K562 (cell line): ENCODE data around the gene RPL21. TPM values are rescaled to one million over a fixed set of nuclear protein-coding genes. Genes with fewer than 3 reads are reported as not detected.

Experiments used
- ATAC-seq: fragments of 200-7000 bp; cut with Tn5 transposase; 3 replicates; pipeline ENCODE4 v1.9.1; 2020; ENCODE audit warnings: moderate library complexity
- BruUV-seq: library from RNA; stranded (reverse); fragments of 400-500 nt; replicated peaks from 2 replicates; lab custom pipeline; 2021; lab: Mats Ljungman, UMichigan
- CTCF ChIA-PET: fragments of 300-600 bp; formaldehyde crosslinking; extraction: SDS; loops from one replicate; lab custom pipeline; 2021; ENCODE audit warnings: low intra/inter-chr PET ratio; lab: Yijun Ruan, JAX
- POLR2A ChIA-PET: fragments of 300-600, 350-650 bp; sonication (Branson Sonifier 250); formaldehyde crosslinking; extraction: SDS; loops from one replicate; lab custom pipeline; 2021; ENCODE audit warnings: antibody characterized with exemption, inconsistent platforms; lab: Yijun Ruan, JAX
- DNase-seq, 4 experiments: peaks; one replicate each; pipeline versions ENCODE4 v3.0.0 to v3.0.0-alpha.2; 2011 to 2018; ENCODE audit warnings: low spot score in 3 of 4, mixed read lengths in 3 of 4; ENCODE audit errors: extremely low read depth in 1 of 4
- FAIRE-seq: peaks from 2 replicates; lab custom pipeline; 2011; peaks lifted over from hg19 to GRCh38; lab: Jason Lieb, UNC
- H2AFZ ChIP-seq: 2 replicates; pipeline ENCODE4 v1.6.0; 2011; ENCODE audit warnings: low read depth, low read length, control low read depth, inconsistent platforms
- H3K27ac ChIP-seq: fragments of 200-600 bp; 3 replicates; pipeline ENCODE4 v1.8.0; 2011; ENCODE audit warnings: low read depth, mild to moderate bottlenecking, control low read depth, inconsistent platforms, low read length, moderate library complexity, mixed read lengths; ENCODE audit errors: extremely low read depth
- H3K27me3 ChIP-seq, 2 experiments: fragments of 300-600 bp in 1 of 2; 2 replicates in 1 of 2; 3 replicates in 1 of 2; pipeline versions ENCODE4 v1.6.0 to v1.8.0; 2011; ENCODE audit warnings: inconsistent platforms in 2 of 2, low read length in 2 of 2, mild to moderate bottlenecking in 1 of 2, mixed read lengths in 1 of 2, moderate library complexity in 1 of 2; ENCODE audit not compliant: control insufficient read depth in 2 of 2, insufficient read depth in 2 of 2
- H3K36me3 ChIP-seq: fragments of 300-600 bp; 3 replicates; pipeline ENCODE4 v1.8.0; 2011; ENCODE audit warnings: mild to moderate bottlenecking, low read length, inconsistent platforms; ENCODE audit not compliant: control insufficient read depth, insufficient read depth
- H3K4me1 ChIP-seq, 2 experiments: fragments of 200-600 bp in 1 of 2; replicated peaks in 1 of 2; 2 replicates in 1 of 2; 3 replicates in 1 of 2; pipeline versions ENCODE4 v1.5.1 to v1.8.0; 2011; ENCODE audit warnings: inconsistent platforms in 2 of 2, low read length in 2 of 2, mild to moderate bottlenecking in 1 of 2, mixed read lengths in 1 of 2, moderate library complexity in 1 of 2; ENCODE audit not compliant: control insufficient read depth in 2 of 2, insufficient read depth in 2 of 2
- H3K4me2 ChIP-seq: 2 replicates; pipeline ENCODE4 v1.6.1; 2011; ENCODE audit warnings: low read length, control low read depth, inconsistent platforms, mixed read lengths; ENCODE audit not compliant: insufficient read depth
- H3K4me3 ChIP-seq: fragments of 200-600 bp; sonication (generic), shearing (Covaris generic); 2 replicates; pipeline ENCODE4 v1.5.1; 2016; ENCODE audit warnings: control low read depth, inconsistent platforms
- H3K79me2 ChIP-seq: fragments of 200-600 bp; 3 replicates; pipeline ENCODE4 v1.8.0; 2011; ENCODE audit warnings: low read length, inconsistent platforms; ENCODE audit not compliant: control insufficient read depth, insufficient read depth
- H3K9ac ChIP-seq, 2 experiments: 2 replicates each; pipeline versions ENCODE4 v1.6.0 to v1.6.1; 2011; ENCODE audit warnings: low read depth in 2 of 2, low read length in 2 of 2, control low read depth in 1 of 2, inconsistent platforms in 1 of 2, mild to moderate bottlenecking in 1 of 2, mixed read lengths in 1 of 2; ENCODE audit not compliant: insufficient read depth in 1 of 2
- H3K9me1 ChIP-seq: one replicate; pipeline ENCODE4 v1.6.0; 2011; ENCODE audit warnings: inconsistent platforms, mild to moderate bottlenecking, low read length, moderate library complexity; ENCODE audit not compliant: control insufficient read depth, insufficient read depth
- H3K9me3 ChIP-seq: replicated peaks from 2 replicates; pipeline ENCODE4 v1.5.1; 2011; ENCODE audit warnings: low read depth, low read length, inconsistent platforms; ENCODE audit not compliant: control insufficient read depth, insufficient read depth
- H4K20me1 ChIP-seq: replicated peaks from 2 replicates; pipeline ENCODE4 v1.6.1; 2011; ENCODE audit warnings: low read length, inconsistent platforms, mixed read lengths; ENCODE audit not compliant: control insufficient read depth, insufficient read depth
- CHD1 ChIP-seq: fragments of 200-600 bp; sonication (generic); IDR thresholded peaks from one replicate; pipeline ENCODE4 v1.6.1; 2012; ENCODE audit warnings: mild to moderate bottlenecking, moderate library complexity, low read length, inconsistent platforms
- FOXA1 ChIP-seq: fragments of 450-650 bp; IDR thresholded peaks from 2 replicates; pipeline ENCODE4 v1.6.1; 2016; ENCODE audit warnings: mild to moderate bottlenecking, borderline replicate concordance
- HCFC1 ChIP-seq: IDR thresholded peaks from 2 replicates; pipeline ENCODE4 v1.6.1; 2012; ENCODE audit warnings: low read depth, low read length, improper control_type of control experiment
- HDAC2 ChIP-seq: fragments of 450-650 bp; IDR thresholded peaks from 2 replicates; pipeline ENCODE4 v1.6.1; 2016; ENCODE audit warnings: mild to moderate bottlenecking
- NFRKB ChIP-seq: fragments of 450-650 bp; IDR thresholded peaks from 2 replicates; pipeline ENCODE4 v1.6.1; 2016; ENCODE audit warnings: low read depth
- NFYB ChIP-seq: IDR thresholded peaks from 2 replicates; pipeline ENCODE4 v1.6.1; 2011; ENCODE audit warnings: mild to moderate bottlenecking, moderate library complexity; ENCODE audit not compliant: insufficient read length; ENCODE audit errors: extremely low read depth
- PATZ1 ChIP-seq: fragments of 250-450 bp; sonication (Bioruptor Pico); IDR thresholded peaks from 2 replicates; pipeline ENCODE4 v1.5.0; 2020; ENCODE audit warnings: mild to moderate bottlenecking, borderline replicate concordance
- RFX5 ChIP-seq: IDR thresholded peaks from 2 replicates; pipeline ENCODE4 v1.6.1; 2011; ENCODE audit warnings: low read depth, mild to moderate bottlenecking, improper control_type of control experiment, low read length
- THAP12 ChIP-seq: fragments of 250-450 bp; sonication (Bioruptor Pico); IDR thresholded peaks from 2 replicates; pipeline ENCODE4 v1.9.0; 2021; ENCODE audit warnings: mild to moderate bottlenecking, inconsistent platforms
- ZBTB11 ChIP-seq, 3 experiments: fragments of 200-800 bp in 1 of 3; fragments of 250-450 bp in 1 of 3; fragments of 450-650 bp in 1 of 3; sonication (Bioruptor Pico) in 1 of 3; sonication (Bioruptor generic) in 1 of 3; formaldehyde crosslinking in 1 of 3; IDR thresholded peaks; 2 replicates each; pipeline versions ENCODE4 v1.6.1 to v1.8.0; 2016 to 2022; ENCODE audit warnings: mild to moderate bottlenecking in 2 of 3, missing genetic modification characterization in 2 of 3, missing compliant biosample characterization in 1 of 3, moderate library complexity in 1 of 3
- ZNF165 ChIP-seq: fragments of 250-450 bp; sonication (Bioruptor Pico); IDR thresholded peaks from 2 replicates; pipeline ENCODE4 v1.4.0; 2020; ENCODE audit warnings: borderline replicate concordance
- ZNF586 ChIP-seq: fragments of 450-650 bp; formaldehyde crosslinking; conservative IDR thresholded peaks from 2 replicates; pipeline ENCODE4 v1.4.0; 2020; ENCODE audit warnings: mild to moderate bottlenecking, moderate library complexity
- ZNF668 ChIP-seq: fragments of 250-450 bp; sonication (Bioruptor Pico); IDR thresholded peaks from 2 replicates; pipeline ENCODE4 v1.8.0; 2022; ENCODE audit warnings: mild to moderate bottlenecking, inconsistent platforms
- ZNF77 ChIP-seq: fragments of 250-450 bp; sonication (Bioruptor Pico); IDR thresholded peaks from 2 replicates; pipeline ENCODE4 v1.5.0; 2020
- WGBS: fragments of 100-300 bp; shearing (Covaris generic); methylation state at CpG from one replicate; pipeline ENCODE4 v1.1.6; 2016; ENCODE audit warnings: low coverage, mixed read lengths; ENCODE audit not compliant: insufficient coverage; ENCODE audit errors: missing lambda C conversion rate; 5-methylcytosine and 5-hydroxymethylcytosine counted together
- in situ Hi-C: fragments of 300-500 bp; cut with MboI; formaldehyde crosslinking; loops from 4 replicates; pipeline ENCODE4 v1.15.0; 2018; ENCODE audit warnings: inconsistent platforms, mixed read lengths
- intact Hi-C: fragments of 100-400 bp; cut with micrococcal nuclease; formaldehyde crosslinking; loops from 2 replicates; pipeline ENCODE4 v1.14.2; 2022
- polyA plus RNA-seq, 8 experiments: library from polyadenylated mRNA; depleted of rRNA in 4 of 8; stranded (reverse) in 5 of 8; unstranded in 3 of 8; fragments of >200 nt; fragmentation: Nextera tagmentation in 2 of 8; fragmentation: Illumina TruSeq in 1 of 8; extraction: Ambion mirVana in 2 of 8; extraction: Trizol in 1 of 8; gene quantifications; 2 replicates each; pipeline versions ENCODE4 v1.2.1 to v1.2.3, GENCODE V29; 2011 to 2014; ENCODE audit warnings: inconsistent platforms in 1 of 8, missing spikeins in 1 of 8
- total RNA-seq, 7 experiments: library from RNA; depleted of rRNA in 6 of 7; stranded (reverse); fragments of >200 nt in 6 of 7; fragmentation: Illumina TruSeq in 2 of 7; extraction: Trizol in 2 of 7; gene quantifications; 2 replicates each; pipeline versions ENCODE4 v1.2.1 to v1.2.3, GENCODE V29; 2011 to 2021; ENCODE audit warnings: low replicate concordance in 1 of 7

RPL21 gene
- total and polyA plus RNA-seq, 9 of the 15 experiments (the other 6 are each of a cell fraction or from before 2014, with no cell fraction given), result 622 to 4,203 (median 1,676) TPM

GRCh38 chr13:27261396-27261795 is 10.0 kb downstream of the RPL21 start (continued):
- TF ChIP-seq ZBTB11 (CRISPR knock-in tag; IDR thresholded peaks at IDR 0.05) (no peak), HDAC2 (no peak), HCFC1 (no peak), THAP12 (CRISPR knock-in tag) (no peak)

- no TSS peak for BruUV-seq
- peaks cover 9% of the 10 kb centered on the region for H3K36me3 ChIP-seq
- H3K79me2 ChIP-seq, result no peaks in the 10 kb centered on the region
- FAIRE-seq, result no peak
- H3K9me3 ChIP-seq, result no peaks in the 10 kb centered on the region
- intact Hi-C loops (no loop called here), in situ Hi-C loops (no loop called here)
- 36% methylated on average over 2 of the region's 2 CpGs for WGBS
- no peak overlapping the region for H2AFZ ChIP-seq
- no peak for ATAC-seq
- H3K4me2 ChIP-seq, result no peak overlapping the region
- H3K4me3 ChIP-seq, result no peak overlapping the region
- no peaks in the 10 kb centered on the region for H3K9me1 ChIP-seq
- H3K27ac ChIP-seq, result no peak overlapping the region
- DNase-seq, result no peak
- H3K27me3 ChIP-seq, result no peaks in the 10 kb centered on the region
- H3K4me1 ChIP-seq, result no peaks in the 10 kb centered on the region; a peak in 3 of 5 replicates
- H3K9ac ChIP-seq, result no peak overlapping the region
- ChIA-PET CTCF (no interaction called here), POLR2A (no interaction called here)
- 0 out of 2 replicates have a peak, but pooled peaks cover 4% of the 10 kb centered on the region for H4K20me1 ChIP-seq
- no peak for TF ChIP-seq ZNF586 (CRISPR knock-in tag)
- no peak for TF ChIP-seq FOXA1
- no peak for TF ChIP-seq ZNF668 (CRISPR knock-in tag)
- TF ChIP-seq NFYB, result no peak
- no peak for TF ChIP-seq CHD1
- no peak for TF ChIP-seq HCFC1
- TF ChIP-seq PATZ1 (CRISPR knock-in tag), result no peak
- no peak for TF ChIP-seq NFRKB
- no peak for TF ChIP-seq RFX5
- TF ChIP-seq ZNF77, result no peak
- TF ChIP-seq ZNF165 (CRISPR knock-in tag), result no peak
Measured at GRCh38 chr13:27263438-27263837, 12.1 kb downstream of the RPL21 start.
